ENCODE measurements around the gene ABHD15.
A peak's percentile ranks its signal among the peaks of the same experiment; 100 is the strongest.

ABHD15 gene

DNA sequence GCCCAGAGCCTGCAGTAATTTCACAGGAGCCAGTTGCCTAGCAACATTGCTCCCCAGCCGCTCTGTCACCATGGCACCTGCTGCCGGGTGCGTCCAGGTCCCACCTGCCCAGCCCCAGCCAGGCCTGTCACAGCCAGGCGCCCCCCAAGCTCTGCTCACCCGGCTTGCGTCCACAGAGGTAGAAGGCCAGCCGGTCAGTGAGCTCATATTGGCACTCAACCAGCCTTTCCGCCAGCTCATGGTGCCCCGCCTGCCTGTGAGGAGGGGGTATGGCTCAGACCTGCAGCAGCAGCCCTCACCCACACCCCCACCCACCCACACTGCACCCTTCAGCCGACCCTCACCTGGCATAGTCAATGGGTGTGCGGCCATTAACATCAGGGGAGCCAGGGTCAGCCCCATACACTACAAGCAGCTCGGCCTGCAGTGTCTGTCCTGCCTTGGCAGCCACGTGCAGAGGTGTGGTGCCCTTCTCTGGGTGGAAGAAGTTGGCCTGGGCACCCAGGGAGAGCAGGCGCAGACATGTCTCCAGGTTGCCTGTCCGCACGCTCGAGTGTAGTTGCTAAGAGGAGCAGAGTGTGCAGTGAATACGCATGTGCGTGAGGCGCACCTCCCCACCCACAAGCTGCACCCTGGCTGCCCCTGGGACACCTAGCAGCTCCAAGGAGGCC is 14.9 kb upstream of the ABHD15 start:
- no peak for DNase-seq

- peak; percentile 79 for DNase-seq
Measured at GRCh38 chr17:29579866-29580771, 13.3 kb upstream of the ABHD15 start.

DNA sequence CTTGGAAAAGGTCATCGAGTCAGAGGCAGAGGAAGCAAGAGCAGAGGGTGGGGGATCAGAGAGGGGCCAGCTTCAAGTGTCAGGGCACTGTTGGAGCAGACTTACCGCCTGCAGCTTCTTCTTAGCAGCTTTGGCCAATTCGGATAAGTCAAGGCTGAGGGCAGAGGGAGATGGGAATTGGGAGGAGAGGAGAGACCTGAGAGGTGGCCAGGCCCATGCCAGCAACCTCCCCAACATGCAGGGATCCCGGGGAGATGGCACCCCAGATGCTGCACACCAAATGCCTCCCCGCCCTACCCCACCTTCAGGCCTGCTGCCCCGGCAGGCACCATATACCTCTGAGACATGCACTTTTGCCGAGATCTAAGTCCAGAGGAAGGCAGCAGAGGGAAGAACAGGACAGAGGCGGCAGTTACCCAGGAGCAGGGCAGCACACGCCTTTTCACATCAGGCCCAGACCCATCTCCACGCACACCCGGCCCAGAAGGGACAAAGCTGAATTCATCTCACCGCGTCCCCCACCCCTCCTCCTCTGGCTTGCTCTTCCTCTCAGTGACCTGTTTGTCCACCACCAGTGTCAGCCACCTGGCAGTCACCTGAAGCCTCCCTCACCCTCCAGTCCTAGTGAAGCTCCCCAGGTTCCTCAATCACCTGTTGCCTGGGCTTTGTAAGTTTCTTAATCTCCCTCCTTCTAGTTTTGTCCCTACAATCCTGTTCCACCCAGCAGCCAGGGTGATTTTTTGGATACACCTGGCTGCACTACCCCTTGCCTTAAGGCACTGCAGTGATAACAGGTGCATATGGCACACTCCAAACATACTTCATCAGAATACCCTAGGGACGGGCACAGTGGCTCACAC is 12.0 kb upstream of the ABHD15 start:
- no peak for DNase-seq

- no peak for DNase-seq
Measured at GRCh38 chr17:29577385-29578211, 10.8 kb upstream of the ABHD15 start.

DNA sequence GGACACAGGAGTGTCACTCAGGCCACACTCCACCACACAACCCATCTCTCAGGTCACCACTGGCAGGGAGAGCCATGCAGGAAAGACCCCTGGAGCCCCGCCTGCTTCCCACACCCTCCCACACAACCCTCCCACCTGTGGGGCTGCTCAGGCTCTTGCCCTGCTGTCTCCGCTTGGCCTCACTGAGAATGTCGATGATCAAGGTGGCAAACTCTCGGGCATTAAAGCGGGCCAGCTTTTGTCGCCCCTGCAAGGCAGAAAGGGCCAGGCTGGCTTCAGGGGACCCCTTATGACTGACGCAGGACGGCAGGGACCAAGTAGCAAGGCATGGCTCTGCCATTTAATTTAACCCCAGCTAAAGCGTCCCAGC is 10.1 kb upstream of the ABHD15 start:
- DNase-seq, result no peak

DNA sequence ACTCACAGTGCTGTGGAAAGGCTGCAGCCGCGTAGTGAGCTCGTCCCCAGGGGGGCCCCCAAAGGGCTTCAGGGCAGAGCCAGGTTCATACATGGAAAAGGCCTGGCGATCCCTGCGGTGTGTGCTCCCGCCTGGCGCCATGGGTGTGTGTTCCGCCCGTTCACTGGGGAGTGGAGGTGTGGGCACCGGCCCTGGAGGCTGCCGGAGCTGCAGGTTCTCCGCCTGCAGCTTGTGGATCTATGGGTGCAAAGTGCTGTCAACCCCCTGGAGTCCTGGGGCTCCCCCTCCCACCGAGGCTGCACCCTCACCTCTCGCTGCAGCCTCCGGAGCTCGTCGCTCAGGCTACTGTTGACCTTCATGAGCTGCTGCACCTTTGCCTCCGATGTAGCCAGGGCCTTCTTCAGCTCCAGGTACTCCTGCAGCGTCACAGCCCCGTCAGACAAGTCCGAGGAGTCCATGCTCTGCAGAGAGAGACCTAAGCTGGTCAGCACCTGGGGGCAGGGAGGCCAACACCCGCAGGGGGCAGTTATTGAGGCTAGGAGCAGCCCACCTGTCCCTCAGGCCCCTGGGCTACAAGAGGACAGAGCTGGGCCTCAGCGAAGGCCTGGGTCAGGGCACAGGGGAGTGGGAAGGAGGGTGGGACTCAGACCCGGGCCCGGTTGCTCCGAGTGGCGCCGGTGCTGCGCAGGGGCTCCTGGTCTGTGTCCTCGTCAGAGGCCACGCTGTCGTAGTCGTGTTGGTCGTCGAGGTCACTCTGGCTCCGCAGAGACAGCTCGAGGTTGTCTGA is 9.6 kb upstream of the ABHD15 start:
- DNase-seq, result no peak

DNA sequence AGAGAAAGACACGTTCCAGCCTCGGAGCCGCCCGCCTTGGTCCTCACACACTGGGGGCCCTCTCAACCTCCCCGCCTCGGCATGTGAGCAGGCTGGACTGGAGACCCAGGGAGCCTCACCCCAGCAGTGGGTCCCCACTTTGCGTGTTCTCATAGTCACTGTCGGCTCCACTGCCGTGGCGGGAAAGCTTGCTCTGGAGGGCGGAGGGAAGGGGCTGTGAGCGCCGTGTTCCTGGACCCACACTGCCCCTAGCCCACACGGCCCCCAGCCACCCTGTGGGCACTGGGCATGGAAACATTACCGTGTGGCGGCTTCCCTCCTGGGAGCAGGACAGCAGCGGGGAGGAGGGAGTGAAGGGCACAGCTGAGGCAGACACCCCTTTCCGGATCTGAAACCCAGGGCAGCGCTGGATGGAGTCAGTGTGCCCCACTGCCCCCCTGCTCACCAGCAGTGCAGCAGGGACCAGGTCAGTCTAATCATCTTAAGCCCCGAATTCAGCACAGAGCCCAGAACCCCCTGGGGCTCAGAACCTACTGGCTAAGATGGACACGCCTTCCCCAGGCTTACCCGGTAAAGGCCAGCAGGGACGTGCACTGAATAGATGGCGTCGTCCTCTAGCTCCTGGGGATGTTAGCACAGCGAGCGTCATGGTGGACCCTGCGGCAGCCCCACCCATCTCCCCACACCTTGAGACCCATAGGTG is 8.8 kb upstream of the ABHD15 start:
- no peak for DNase-seq

DNA sequence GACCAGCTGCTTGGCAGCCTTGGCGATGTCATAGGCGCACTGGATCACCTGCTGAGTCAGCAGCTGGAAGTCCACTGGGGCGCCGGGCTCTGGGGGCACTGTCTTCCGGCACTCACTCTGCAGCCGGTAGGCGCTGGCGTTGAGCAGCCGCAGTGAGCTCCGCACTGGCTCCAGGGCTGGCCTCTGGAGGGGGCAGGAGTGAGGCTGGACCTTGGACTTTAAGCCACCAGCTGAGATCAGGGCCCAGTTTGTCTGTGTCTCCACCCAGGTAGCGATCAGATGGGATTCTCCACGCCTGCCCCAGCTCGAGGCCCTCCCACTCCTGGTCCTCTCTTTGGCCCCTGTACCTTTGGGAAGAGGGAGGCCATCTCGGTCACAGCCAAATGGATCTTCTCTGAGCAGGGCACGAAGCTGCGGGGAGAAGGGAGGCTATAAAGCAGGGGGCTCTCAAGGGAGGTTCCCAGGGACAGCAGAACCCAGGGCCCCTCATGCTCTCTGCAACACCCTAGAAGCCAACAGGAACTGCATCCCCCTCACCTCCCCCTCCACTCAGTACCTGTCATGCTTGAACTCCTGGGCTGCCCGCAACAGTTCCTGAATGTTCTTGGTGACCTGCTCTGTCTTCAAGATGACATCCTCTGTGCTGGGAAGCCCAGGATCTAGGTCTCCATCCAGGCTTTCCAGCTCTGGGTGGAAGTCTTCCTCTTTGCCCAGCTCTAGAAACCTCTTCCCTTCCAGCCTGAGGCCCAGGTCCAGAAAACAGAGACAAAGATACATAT is 8.1 kb upstream of the ABHD15 start:
- DNase-seq, result no peak

GRCh38 chr17:29573871-29574731 is 7.3 kb upstream of the ABHD15 start:
- DNase-seq, result no peak

GRCh38 chr17:29573558-29573869 is 6.7 kb upstream of the ABHD15 start:
- no peak for DNase-seq

DNA sequence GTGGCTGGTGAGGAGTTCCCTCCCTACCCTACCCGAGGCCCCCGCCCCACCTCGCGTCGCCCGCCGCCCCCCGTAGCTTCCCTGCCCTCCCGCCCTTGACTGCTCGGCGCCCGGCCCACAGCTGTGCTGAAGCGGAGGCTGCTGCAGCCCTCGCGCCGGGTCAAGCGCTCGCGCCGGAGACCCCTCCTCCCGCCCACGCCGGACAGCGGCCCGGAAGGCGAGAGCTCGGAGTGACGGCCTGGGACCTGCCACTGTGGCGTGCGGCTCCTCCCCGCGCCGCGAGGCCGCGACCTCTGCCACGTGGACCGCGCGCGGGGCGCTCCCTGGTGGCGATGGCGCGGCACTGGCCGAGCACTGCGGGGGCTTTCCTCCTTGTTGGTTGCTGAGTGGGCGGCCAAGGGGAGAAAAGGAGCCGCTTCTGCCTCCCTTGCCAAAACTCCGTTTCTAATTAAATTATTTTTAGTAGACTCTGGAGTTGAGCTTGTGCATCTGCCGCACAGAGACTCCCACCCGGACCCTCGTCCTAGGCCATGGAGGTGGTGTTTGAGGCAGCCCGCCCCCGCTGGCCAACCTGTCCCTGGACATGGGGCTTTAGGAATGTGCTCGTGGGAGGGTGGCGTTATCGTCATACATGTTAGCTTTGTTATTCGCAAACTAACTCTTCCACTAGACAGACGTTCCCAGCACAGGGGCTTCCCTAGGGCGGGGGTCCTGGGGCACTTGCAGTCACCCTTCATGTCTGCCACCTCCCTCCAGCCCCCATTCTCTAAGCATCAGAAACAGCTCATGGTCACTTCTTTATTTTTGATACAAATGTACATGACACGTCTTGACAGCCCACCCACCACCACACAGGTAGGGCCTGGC is 6.1 kb upstream of the ABHD15 start:
- DNase-seq, result no peak

- DNase-seq, result no peak
Measured at GRCh38 chr17:29571883-29572681, 5.2 kb upstream of the ABHD15 start.

- DNase-seq, result no peak
Measured at GRCh38 chr17:29571486-29571882, 4.6 kb upstream of the ABHD15 start.

DNA sequence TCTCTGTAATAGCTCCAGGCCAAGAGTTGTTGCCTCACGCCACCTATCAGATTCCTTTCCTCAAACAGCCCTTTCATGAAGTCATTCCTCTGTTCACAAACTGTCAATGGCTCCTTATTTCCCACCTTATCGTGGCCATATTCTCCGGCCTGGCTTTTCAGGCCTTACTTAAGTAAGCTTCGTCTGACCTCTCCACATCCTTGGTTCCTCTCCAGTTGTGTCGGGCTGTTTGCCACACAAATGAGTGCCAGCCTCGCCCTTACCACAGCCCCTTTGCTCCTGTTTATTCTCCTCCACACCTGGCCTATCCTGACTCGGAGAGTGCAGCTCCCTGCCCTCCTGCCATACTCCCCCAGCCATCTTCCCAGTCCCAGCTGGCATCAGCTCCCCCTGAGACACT is 3.7 kb upstream of the ABHD15 start:
- DNase-seq, result no peak

GRCh38 chr17:29569245-29569950 is 2.6 kb upstream of the ABHD15 start:
- DNase-seq, result peak; percentile 22

DNA sequence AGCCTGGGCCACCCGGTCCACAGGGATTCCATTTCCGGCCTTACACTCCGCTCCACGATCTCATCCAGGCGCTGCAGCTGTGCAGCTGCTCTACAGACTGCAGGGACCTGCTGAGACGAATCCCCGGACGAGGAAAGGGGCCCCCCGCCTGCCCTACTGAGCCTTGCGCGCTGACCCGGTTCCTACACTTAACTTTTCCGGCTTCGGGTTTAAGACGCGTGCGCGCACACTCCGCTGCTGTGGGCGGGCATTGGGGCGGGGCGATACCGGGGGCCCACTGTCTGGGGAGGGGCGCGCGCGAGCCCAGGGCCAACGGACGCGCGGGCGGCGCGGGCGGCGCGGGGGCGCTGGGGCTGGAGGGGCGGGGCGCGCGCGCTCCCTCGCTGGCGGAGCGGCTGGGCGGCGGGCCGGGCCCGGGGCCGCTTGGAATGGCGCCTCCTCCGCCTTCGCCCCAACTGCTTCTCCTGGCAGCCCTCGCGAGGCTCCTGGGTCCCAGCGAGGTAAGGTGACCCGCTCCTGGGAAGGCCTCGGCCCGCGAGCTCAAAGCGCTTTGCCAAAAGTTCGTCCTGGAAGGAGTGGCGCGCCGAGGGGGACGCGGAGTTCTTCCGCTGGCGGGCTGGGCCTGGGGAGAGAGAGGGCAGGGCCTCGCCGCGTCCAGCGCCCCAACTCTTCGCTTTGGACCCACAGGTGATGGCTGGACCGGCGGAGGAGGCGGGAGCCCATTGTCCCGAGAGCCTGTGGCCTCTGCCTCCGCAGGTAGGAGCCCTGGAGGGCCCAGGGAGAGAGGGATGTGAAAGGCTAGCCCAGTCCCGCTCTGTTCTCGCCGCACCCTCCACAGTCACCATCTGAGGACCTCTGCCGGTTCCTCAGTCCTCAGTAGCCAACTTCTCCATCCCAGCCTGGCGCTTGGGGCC is 1.8 kb upstream of the ABHD15 start, which contains the start of gene TP53I13:
Gene TP53I13, plus strand, starts transcription at position 371 of the 914 bp plus-strand sequence. Its CDS starts 58 bp downstream, at position 429.
- peak; percentile 72 for DNase-seq

Data from NCI-H510A treated with DMSO at 0.1 percent for 48 hours (cell line).